NCI-H345 (cell line): Measurements from ENCODE around the gene SLC25A15.
"Not testable (repeated sequence)": the region's sequence is repeated elsewhere in the genome, so short reads cannot be mapped to it uniquely, and the experiment has no call there.

Experiments
- DNase-seq: peaks from one replicate; lab custom pipeline; 2025; lab: John Stamatoyannopoulos, UW

Gene SLC25A15

DNA sequence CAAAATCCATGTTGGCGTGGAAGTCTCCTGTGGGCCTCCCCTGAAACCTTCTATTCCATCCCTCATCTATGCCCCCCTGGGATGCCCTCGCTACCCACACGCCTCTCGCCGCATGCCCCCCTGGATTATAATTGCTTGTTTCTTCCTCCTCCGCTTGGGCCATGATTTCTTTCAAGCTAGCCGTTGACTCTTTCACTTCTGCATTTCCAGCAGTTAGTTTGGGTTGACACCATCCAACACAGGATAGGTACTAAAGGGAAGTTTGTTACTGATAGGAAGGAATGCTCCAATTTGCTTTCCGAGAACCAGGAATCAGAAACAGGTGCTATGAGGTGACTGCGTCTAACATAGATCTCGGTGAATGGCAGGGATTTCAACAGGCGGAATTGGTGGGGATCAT lies 7.7 kb upstream of the SLC25A15 start:
- DNase-seq = no peak

DNA sequence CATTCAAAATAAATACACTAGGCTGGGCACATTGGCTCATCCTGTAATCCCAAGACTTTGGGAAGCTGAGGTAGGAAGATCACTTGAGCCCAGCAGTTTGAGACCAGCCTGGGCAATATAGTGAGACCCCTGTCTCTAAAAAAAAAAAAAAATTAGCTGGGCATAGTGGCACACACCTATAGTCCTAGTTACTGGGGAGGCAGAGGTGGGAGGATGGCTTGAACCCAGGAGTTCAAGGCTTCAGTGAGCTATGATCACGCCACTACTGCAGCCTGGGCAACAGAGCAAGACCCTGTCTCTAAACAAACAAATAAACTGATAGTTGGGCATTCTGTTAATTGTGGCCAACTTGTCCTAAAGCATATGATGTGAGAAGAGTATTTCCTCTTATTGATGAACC lies 6.4 kb upstream of the SLC25A15 start:
- not testable (repeated sequence) for DNase-seq

DNA sequence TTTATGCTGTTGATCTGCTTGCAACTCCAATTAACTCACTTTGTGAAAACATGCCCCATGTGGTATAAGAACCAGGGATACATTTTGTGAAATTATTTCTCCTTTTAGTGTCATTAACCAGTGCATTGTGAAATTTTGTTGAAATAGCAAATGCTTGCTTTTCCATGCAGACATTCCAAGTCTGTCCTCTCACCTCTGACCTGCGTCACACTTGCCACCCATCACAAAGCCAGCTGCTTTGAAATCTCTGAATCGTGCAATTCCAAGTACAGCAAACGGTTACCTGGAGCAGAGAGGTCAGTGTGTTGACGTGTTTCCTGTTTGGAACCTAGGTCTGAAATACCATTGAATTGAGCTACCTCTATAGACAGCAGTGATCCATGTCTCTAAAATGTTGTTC lies 4.9 kb upstream of the SLC25A15 start:
- DNase-seq = no peak

DNA sequence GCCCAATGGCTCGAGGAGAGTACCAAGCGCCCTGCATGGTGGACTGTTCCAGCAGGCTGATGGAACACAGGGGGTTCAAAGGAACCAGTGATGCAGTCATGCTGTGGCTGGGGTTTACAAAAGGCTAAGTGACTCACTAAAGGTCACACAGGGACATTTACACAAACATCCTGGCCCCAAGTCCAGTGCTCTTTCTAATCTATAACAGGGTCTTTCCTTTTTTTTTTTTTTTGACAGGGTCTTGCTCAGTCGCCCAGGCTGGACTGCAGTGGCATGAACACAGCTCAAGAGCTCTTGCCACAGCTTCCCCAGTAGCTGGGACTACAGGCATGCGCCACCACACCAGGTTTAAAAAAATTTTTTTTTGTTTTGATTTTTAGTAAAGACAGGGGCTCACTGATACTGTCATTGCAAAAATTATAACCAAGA lies 2.8 kb upstream of the SLC25A15 start:
- DNase-seq = no peak

DNA sequence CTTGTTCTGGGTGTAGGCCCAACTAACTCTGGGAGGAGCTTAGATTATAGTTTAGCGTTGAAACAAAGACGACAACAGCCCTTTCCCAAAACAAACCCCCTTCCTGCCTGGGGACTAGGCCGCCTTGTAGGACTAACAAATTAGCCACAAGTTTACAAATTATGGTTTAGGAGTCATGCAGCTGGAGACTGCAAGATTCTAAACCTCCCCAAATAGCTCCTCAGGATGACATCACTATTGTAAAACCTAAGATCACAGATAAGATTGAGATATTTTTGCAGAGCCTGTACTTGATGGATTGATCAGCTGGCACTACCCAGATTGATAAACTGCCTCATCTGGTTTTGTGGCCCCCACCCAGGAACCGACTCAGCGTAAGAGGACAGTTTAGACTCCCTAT lies 2.3 kb upstream of the SLC25A15 start:
- DNase-seq = no peak

DNA sequence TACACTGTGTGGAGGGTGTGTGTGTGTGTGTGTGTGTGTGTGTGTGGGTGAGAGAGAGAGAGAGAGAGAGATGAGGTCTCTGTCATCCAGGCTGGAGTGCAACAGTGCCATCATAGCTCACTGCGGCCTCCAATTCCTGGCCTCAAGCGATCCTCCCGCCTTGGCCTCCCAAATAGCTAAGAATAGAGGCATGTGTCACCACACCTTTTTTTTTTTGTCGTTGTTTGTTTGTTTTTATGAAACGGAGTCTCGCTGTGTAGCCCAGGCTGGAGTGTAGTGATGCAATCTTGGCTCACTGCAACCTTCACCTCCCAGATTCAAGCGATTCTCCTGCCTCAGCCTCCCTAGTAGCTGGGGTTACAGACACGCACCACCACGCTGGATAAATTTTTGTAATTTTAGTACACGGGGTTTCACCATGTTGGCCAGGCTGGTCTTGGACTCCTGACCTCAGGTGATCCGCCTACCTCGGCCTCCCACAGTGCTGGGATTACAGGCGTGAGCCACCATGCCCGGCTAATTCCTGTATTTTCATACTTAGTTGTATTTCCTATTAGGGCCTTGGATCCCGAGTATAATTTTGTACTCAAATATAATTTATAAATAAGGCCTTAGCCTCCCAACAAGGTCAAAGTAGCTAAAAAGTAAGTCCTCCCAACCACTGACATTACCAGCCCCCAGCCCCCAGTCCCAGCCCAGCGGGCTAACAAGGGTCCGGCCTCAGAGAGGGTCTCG lies 704 bp upstream of the SLC25A15 start:
- not testable (repeated sequence) for DNase-seq

DNA sequence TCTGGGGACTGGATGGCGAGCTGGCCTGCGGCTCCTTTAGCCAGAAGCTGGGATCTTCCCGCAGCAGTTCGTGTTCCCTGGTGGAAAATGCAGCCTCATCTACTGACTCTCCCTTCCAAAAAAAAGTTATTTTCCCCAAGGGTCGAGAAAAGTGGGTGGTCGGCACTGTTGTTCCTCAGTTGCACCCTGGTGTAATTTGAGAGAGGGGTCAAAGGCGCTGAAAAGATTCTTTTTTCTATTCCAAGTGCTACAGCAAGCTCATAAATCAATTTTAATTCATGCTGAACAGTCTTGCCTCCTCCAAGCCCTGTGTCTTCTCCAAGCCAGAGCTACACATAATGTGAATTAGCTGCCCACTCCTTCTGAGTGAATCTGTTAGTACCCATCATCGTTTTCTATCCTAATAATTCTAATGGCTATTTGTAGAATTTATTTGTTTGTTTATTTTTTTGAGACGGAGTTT lies 774 bp downstream of the SLC25A15 start:
- no peak for DNase-seq

DNA sequence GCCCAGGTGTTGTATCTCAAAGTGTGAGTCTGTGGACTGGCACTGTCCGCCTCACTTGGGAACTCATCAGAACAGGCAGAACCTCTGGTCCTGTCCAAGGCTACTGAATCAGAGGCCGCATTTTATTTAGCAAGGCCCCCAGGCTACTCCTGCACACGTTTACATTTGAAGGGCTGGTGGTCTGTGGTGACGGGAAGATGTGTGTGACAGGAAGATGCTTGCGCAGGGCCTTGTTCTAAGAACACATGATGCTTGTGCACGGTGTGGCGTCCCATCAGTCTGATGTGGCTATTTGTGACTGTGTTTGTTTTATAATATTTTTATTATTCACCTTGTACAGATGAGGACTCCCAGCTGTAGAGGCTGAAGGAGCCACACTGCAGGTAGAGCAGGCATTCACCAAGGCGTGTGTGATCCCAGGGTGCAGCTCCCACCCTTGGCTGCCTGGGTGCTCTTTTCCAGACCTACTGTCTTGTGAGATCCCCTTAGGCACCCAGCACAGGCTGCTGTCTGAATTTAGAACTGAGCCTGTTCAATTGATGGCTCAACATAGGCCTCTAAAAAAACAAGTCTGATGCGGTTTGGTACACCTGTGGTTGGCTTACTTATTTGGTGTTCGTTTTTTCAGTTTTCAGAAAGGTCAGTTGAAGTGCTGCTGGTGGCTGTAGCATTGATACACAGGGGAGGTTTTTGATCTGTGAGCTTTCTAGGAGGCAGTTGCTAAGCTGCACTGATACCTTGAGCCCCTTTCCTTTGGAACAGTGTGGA lies 3.1 kb downstream of the SLC25A15 start:
- DNase-seq = no peak

- no peak for DNase-seq
These were observed 3.9 kb downstream of the SLC25A15 start for GRCh38 chr13:40793339-40793738.

GRCh38 chr13:40794414-40795368 lies 5.3 kb downstream of the SLC25A15 start:
- no peak for DNase-seq

- no peak for DNase-seq
These were observed 7.2 kb downstream of the SLC25A15 start for GRCh38 chr13:40796649-40797048.

DNA sequence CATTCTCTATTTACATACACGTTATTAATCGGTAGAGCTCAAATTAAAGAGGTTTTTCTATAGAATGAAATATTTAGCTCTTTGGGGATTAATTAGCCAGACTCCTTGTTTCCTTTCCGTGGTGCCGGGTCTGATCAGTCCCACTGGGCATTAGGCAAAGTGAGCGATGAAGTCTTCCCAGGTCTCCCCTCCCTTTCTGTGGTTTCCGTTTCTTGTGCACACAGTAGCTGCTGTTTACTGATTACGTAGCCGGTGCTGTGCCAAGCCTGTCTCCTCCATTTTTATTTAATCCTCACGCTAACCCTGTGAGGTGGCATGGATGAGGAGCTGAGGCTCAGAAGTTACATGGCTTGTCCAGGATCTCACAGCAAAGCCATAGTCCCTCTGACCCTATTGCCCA lies 9.0 kb downstream of the SLC25A15 start:
- no peak for DNase-seq

GRCh38 chr13:40799508-40799907 lies 10.1 kb downstream of the SLC25A15 start:
- DNase-seq = no peak

DNA sequence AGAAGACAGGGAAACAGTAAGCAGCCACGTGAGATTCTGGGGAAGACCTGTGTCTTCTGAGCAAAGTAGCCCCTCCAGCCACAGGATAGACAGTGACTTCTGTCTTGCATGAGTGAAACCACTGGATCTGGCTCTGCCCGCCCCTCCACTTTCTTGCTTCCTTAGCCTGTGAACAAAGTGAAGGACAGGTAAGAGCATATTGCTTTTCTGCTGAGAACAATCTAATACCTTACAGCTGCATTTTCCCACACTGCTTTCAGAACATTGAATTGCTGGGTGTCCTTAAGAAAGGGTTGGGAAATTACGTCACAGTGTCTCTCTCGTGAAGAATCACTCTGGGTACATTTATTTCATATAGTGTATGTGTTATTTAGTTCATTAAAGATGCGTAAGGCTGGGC lies 11.1 kb downstream of the SLC25A15 start:
- no peak for DNase-seq

DNA sequence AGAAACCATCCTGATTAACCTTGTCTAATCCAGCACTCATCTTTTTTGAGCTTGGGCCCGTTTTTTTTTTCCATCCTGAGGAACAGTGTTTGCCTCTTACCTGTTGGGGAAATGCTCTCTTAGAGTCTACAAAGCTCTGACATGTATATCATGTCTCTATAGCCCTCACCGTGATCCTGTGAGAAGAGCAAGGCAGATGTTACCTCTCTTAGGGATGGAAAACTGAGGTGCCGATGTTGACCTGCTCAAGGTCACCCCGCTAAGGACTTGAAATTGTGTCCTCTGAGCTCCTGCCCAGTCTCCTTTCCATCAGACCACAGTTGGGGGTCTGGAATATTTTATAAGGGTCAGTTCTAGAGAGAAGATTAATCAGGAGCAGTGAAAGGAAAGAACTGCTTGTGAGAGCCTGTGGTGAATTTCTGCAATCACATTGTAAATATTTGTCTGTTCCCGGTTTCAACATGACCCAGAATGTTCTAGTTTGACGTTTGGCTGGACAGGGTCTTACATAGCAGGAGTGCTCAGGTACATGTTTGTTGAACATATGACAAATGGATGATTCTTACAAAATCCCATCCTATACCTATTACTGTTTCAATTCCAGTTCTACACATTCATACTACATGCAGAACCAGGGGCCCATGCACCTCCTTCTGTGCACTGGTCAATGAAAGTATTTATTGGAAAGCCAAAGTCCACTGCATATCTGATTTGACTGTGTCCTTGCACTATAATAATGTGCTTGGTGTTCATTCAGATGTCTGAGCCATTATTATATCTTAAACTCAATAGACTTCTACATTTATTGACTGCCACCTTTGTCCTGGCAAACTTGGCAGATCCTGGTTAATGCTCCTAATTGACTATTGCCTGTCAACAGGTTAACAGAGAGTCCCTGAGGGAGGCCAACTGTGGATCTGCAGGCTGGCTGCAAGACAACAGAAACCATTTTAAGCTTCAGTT lies 12.1 kb downstream of the SLC25A15 start:
- no peak for DNase-seq

GRCh38 chr13:40803316-40803715 lies 13.9 kb downstream of the SLC25A15 start:
- DNase-seq = no peak

DNA sequence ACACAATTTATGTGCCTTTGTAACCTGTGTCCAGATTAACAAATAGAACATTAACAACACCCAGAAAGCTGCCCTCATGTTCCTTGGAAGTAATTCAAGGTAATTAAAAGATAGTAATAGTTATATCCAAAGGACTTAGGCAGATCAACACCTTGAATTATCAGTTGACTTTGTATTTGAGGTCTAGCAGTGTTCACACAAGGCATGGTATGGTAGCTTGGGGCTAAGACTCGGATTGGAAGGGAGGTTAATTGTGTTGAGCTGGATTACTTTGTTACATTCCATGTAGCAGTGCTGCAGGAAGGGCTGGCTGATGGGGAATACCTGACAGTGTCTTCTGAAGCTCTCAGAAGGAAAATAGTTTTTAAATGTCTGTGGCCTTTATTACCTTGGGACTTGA lies 16.8 kb downstream of the SLC25A15 start:
- no peak for DNase-seq

GRCh38 chr13:40809471-40809870 lies 20.1 kb downstream of the SLC25A15 start:
- no peak for DNase-seq

GRCh38 chr13:40812102-40812501 lies 22.7 kb downstream of the SLC25A15 start:
- no peak for DNase-seq

GRCh38 chr13:40812724-40813445 lies 23.5 kb downstream of the SLC25A15 start:
- DNase-seq = no peak
